Activated CD8-positive, alpha-beta T cell treated with anti-CD3 and anti-CD28 coated beads for 36 hours (primary cell): ENCODE data around the gene CBS. TPM values are rescaled to one million over a fixed set of nuclear protein-coding genes. Genes with fewer than 3 reads are reported as not detected.

Experiments
- ATAC-seq: fragments of 200-7000 bp; cut with Tn5 transposase; one replicate; pipeline ENCODE4 v1.10.0; 2021; ENCODE audit warnings: mild to moderate bottlenecking, moderate library complexity
- CTCF ChIA-PET: fragments of 350-600 bp; sonication (Branson Sonifier 250); formaldehyde crosslinking; loops from one replicate; lab custom pipeline; 2021; ENCODE audit warnings: antibody characterized with exemption; lab: Charles Lee
- POLR2A ChIA-PET: fragments of 350-600 bp; sonication (Branson Sonifier 250); formaldehyde crosslinking; loops from one replicate; lab custom pipeline; 2021; ENCODE audit warnings: antibody characterized with exemption; lab: Charles Lee
- DNase-seq: peaks from one replicate; pipeline ENCODE4 v3.0.0-alpha.2; 2020
- H3K27ac Mint-ChIP-seq: one replicate; pipeline ENCODE4 v1.8.0; 2021; ENCODE audit warnings: mild to moderate bottlenecking, mixed read lengths
- H3K27me3 Mint-ChIP-seq: one replicate; pipeline ENCODE4 v1.8.0; 2021; ENCODE audit warnings: mixed read lengths
- H3K36me3 Mint-ChIP-seq: one replicate; pipeline ENCODE4 v1.8.0; 2021; ENCODE audit warnings: low read depth, mixed read lengths
- H3K4me1 Mint-ChIP-seq: one replicate; pipeline ENCODE4 v1.8.0; 2021; ENCODE audit warnings: low read depth, mixed read lengths
- H3K4me3 Mint-ChIP-seq: one replicate; pipeline ENCODE4 v1.8.0; 2021; ENCODE audit warnings: mild to moderate bottlenecking, moderate library complexity, mixed read lengths
- H3K9me3 Mint-ChIP-seq: one replicate; pipeline ENCODE4 v1.8.0; 2021; ENCODE audit warnings: mixed read lengths
- intact Hi-C: fragments of 100-400 bp; cut with micrococcal nuclease; formaldehyde crosslinking; loops from one replicate; pipeline ENCODE4 v1.10.0; 2022
- total RNA-seq, 2 experiments: library from RNA; stranded (reverse); gene quantifications; one replicate each; pipeline ENCODE4 v1.2.3, GENCODE V29; 2021
- TF ChIP-seq, protein P1 (sequence below): fragments of 200-600 bp; IDR thresholded peaks from one replicate; pipeline ENCODE4 v1.8.0; 2022; ENCODE audit warnings: antibody characterized with exemption, mild to moderate bottlenecking

Gene CBS
- total RNA-seq, 2 experiments from 2014 or later = 91.3 to 91.9 TPM

DNA sequence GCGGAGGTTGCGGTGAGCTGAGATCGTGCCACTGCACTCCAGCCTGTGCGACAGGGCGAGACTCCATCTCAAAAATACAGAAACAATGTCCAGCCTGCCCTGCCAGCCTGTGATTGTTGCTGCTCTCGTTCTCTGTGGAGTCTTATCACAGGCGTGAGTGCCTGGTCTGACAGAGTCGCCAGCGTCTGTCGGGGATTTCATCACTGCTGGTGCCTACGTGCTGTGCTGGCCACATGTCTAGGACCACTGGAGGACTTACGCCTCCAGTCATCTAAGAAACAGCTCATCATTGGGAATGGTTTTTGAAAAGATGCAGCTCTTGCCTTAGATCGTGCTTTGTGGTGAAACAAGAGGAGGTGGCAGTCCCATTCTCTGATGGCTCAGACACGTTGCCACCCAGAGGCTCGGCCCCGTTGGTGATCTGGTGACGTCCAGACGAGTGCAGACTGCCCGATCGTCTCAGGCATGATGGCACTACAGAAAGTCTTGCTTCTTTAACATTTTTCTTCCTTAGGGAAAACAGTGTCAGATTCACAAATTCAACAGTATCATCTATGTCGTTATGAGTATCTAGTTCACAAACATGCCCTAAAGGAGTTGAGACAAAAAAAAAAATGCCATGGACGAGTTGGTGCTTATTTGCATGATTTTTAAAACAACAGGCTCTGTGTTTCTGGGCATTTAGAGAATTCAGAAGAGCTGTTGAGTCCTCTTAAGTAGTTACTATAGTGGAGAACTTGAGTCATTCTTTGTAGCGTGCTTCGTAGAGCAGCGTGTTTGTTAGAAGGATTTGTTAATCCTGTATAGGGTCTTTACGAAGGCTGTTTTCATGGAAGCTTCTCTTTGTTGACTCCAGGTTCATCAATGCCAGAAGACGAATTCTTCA is 47.5 kb downstream of the CBS start:
- ChIA-PET CTCF (interaction anchor here (1.7 kb wide), 1 partner anchor 90 kb away, joined by 3 read pairs; no protein-coding TSS in a partner anchor), POLR2A (no interaction called here)
- no peak overlapping the region for H3K27ac Mint-ChIP-seq
- TF ChIP-seq, protein P1, sequence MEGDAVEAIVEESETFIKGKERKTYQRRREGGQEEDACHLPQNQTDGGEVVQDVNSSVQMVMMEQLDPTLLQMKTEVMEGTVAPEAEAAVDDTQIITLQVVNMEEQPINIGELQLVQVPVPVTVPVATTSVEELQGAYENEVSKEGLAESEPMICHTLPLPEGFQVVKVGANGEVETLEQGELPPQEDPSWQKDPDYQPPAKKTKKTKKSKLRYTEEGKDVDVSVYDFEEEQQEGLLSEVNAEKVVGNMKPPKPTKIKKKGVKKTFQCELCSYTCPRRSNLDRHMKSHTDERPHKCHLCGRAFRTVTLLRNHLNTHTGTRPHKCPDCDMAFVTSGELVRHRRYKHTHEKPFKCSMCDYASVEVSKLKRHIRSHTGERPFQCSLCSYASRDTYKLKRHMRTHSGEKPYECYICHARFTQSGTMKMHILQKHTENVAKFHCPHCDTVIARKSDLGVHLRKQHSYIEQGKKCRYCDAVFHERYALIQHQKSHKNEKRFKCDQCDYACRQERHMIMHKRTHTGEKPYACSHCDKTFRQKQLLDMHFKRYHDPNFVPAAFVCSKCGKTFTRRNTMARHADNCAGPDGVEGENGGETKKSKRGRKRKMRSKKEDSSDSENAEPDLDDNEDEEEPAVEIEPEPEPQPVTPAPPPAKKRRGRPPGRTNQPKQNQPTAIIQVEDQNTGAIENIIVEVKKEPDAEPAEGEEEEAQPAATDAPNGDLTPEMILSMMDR = no peak
- H3K36me3 Mint-ChIP-seq = peaks cover 15% of the 10 kb centered on the region
- no peak overlapping the region for H3K4me3 Mint-ChIP-seq
- H3K4me1 Mint-ChIP-seq = no peaks in the 10 kb centered on the region
- ATAC-seq = no peak
- no peak for DNase-seq
- intact Hi-C loops = no loop called here
- no peaks in the 10 kb centered on the region for H3K9me3 Mint-ChIP-seq
- no peaks in the 10 kb centered on the region for H3K27me3 Mint-ChIP-seq

GRCh38 chr21:43025636-43026180 is 49.9 kb downstream of the CBS start:
- no peaks in the 10 kb centered on the region for H3K4me1 Mint-ChIP-seq
- H3K4me3 Mint-ChIP-seq = no peak overlapping the region
- no peaks in the 10 kb centered on the region for H3K27me3 Mint-ChIP-seq
- TF ChIP-seq, protein P1 = no peak
- H3K27ac Mint-ChIP-seq = no peak overlapping the region
- no peak for DNase-seq
- H3K9me3 Mint-ChIP-seq = no peaks in the 10 kb centered on the region
- POLR2A ChIA-PET = no interaction called here
- intact Hi-C loops = no loop called here
- H3K36me3 Mint-ChIP-seq = peaks cover 26% of the 10 kb centered on the region
- no peak for ATAC-seq
- CTCF ChIA-PET = no interaction called here

DNA sequence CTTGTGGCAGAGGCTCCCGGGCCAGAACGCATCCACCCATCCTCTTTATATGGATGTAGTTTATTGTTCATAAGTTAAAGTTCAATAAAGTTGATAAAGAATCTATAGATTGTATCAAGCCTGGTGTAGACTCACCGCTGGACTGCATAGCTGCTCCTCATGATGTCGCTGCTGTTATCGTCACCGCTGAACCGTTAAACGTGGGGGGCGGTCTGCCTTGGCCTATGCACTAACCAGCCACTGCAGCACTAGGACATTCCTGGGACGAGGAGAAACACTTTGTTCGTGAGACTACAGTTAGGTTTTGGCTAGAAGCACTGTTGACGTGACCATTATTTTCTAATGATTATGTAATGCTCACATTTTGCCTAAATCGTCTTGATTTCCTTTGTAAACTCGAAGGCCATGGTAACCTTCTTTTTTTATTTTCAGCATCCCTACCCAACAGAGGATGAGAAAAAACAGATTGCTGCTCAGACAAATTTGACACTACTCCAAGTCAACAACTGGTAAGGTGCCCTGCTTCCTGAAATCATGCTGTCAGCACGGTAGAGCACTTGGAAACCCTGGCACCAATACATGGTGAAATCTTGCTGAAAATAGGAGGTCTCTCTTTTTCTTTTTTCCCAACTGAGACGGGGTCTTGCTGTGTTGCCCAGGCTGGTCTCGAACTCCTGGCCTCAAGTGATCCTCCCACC is 51.0 kb downstream of the CBS start:
- H3K36me3 Mint-ChIP-seq = peaks cover 21% of the 10 kb centered on the region
- intact Hi-C loops = no loop called here
- no peak overlapping the region for H3K4me3 Mint-ChIP-seq
- TF ChIP-seq, protein P1 = no peak
- POLR2A ChIA-PET = no interaction called here
- ATAC-seq (no peak), DNase-seq (no peak)
- no peaks in the 10 kb centered on the region for H3K27me3 Mint-ChIP-seq
- no peak overlapping the region for H3K27ac Mint-ChIP-seq
- no peaks in the 10 kb centered on the region for H3K9me3 Mint-ChIP-seq
- CTCF ChIA-PET = no interaction called here
- no peaks in the 10 kb centered on the region for H3K4me1 Mint-ChIP-seq

DNA sequence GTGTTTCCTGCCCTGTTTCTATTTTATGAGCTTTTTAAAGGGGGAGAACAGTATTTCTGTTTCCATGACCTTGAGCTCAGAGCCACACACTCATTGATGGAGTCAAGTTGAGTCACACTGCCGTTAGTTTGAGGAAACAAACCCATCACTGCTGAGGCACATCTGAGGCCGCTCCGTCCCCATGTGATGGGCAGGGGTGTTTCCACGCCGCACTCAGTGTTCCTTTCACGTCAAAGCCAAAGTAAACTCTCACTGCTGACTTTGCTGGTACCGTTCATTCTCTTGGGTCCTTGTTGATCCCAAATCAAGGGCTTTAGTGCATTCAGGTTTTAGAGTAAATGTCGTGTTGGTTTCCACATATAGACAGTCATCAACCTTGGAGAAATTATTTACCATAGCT is 52.5 kb downstream of the CBS start:
- no peak overlapping the region for H3K4me3 Mint-ChIP-seq
- no peaks in the 10 kb centered on the region for H3K9me3 Mint-ChIP-seq
- H3K36me3 Mint-ChIP-seq = peaks cover 15% of the 10 kb centered on the region
- DNase-seq = no peak
- intact Hi-C loops = no loop called here
- no peak for ATAC-seq
- ChIA-PET POLR2A (interaction anchor here (0.5 kb wide), 1 partner anchor 223 kb away, joined by 3 read pairs; no protein-coding TSS in a partner anchor), CTCF (no interaction called here)
- no peak overlapping the region for H3K27ac Mint-ChIP-seq
- TF ChIP-seq, protein P1 = no peak
- H3K4me1 Mint-ChIP-seq = no peaks in the 10 kb centered on the region
- no peaks in the 10 kb centered on the region for H3K27me3 Mint-ChIP-seq
